DND-41 (cell line): Measurements from ENCODE around the gene SMCR8.

Source experiments
- CTCF ChIP-seq: IDR thresholded peaks from 2 replicates; pipeline ENCODE4 v1.5.1; 2012; ENCODE audit warnings: borderline replicate concordance, low read length, moderate library complexity, mild to moderate bottlenecking; ENCODE audit not compliant: poor library complexity, severe bottlenecking; ENCODE audit errors: extremely low read depth
- EZH2 ChIP-seq: IDR thresholded peaks from 3 replicates; pipeline ENCODE4 v1.6.1; 2012; ENCODE audit warnings: borderline replicate concordance, low read depth, mild to moderate bottlenecking, moderate library complexity, low read length, inconsistent platforms; ENCODE audit not compliant: severe bottlenecking

DNA sequence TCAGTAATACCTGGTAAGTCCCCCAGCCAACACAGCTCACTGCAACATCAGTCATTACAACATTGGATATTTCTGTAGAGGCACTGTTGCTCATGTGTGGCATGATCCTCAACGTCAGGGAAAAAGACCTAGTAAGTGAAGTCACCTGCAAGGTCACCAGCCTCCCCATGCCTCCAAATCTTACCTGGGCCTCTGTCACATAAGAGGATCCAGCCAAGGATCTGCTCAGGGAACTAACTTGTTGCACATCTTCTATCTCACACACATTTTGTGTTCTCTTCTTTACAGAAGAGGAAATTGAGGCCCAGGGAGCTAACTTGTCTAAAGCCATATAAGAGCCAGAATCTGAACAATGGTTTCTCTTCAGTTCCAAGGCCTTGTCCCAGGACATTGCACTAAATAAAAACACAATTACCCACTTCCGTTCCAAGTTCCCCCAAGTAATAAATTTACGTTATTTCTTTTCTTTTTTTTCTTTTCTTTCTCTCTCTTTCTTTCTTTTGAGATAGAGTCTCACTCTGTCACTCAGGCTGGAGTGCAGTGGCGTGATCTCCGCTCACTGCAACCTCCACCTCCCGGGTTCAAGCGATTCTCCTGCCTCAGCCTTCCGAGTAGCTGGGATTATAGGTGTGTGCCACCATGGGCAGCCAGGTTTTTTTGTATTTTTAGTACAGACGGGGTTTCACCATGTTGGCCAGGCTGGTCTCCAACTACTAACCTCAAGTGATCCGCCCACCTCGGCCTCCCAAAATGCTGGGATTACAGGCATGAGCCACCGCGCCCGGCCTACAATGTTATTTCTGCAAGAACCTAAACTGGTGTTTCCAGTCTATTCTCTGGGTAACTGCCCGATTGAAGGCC lies 47.0 kb downstream of the SMCR8 start:
- TF ChIP-seq CTCF: no peak
- TF ChIP-seq EZH2: no peak
